Neural progenitor cell (in vitro differentiated cells): ENCODE results near the gene CDKL5.

Experiments
- EZH2 ChIP-seq: fragments of 200-600 bp; sonication (generic); IDR thresholded peaks from 2 replicates; pipeline ENCODE4 v1.6.1; 2017; ENCODE audit warnings: antibody characterized with exemption, mild to moderate bottlenecking, moderate library complexity
- EZH2phosphoT487 ChIP-seq: fragments of 200-600 bp; sonication (generic); IDR thresholded peaks from 2 replicates; pipeline ENCODE4 v1.6.1; 2017; ENCODE audit warnings: antibody characterized with exemption
- TF ChIP-seq, protein P1 (sequence below): fragments of 200-600 bp; sonication (generic); IDR thresholded peaks from 2 replicates; pipeline ENCODE4 v1.5.1; 2017; ENCODE audit warnings: antibody characterized with exemption, mild to moderate bottlenecking

DNA sequence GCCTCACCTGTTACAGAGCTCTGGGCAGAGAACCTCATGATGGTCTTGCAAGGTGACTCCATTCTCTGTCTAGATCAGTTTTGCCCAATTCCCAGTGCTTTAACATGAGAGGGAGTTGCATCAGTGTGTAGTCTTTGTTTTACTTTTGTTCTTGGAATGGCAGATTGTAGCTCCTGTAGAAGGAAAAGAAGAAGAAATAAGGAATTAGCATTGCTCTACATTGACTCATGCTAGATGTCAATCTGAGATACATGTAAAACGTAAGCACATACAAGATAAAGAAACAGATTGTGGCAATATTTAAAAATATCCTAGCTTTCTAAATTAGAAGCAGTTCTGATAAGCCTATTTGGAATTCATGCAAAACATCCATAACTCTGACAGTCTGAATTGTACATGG lies 266.0 kb downstream of the CDKL5 start:
- TF ChIP-seq, protein P1, sequence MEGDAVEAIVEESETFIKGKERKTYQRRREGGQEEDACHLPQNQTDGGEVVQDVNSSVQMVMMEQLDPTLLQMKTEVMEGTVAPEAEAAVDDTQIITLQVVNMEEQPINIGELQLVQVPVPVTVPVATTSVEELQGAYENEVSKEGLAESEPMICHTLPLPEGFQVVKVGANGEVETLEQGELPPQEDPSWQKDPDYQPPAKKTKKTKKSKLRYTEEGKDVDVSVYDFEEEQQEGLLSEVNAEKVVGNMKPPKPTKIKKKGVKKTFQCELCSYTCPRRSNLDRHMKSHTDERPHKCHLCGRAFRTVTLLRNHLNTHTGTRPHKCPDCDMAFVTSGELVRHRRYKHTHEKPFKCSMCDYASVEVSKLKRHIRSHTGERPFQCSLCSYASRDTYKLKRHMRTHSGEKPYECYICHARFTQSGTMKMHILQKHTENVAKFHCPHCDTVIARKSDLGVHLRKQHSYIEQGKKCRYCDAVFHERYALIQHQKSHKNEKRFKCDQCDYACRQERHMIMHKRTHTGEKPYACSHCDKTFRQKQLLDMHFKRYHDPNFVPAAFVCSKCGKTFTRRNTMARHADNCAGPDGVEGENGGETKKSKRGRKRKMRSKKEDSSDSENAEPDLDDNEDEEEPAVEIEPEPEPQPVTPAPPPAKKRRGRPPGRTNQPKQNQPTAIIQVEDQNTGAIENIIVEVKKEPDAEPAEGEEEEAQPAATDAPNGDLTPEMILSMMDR = no peak
- TF ChIP-seq EZH2 = no peak
- TF ChIP-seq EZH2phosphoT487 = no peak
